ENCODE measurements around the gene USP17L22. TPM values are rescaled to one million over a fixed set of nuclear protein-coding genes. Genes with fewer than 3 reads are reported as not detected.

USP17L22 gene
- total RNA-seq, 2 experiments from 2014 or later = not detected

Other genes with a start within 250 kb of the USP17L22 start
- gene FAM90A26, start 97.2 kb upstream of the USP17L22 start, total RNA-seq = not detected
- gene USP17L10, start 57.0 kb upstream of the USP17L22 start, total RNA-seq = not detected
- not detected for gene USP17L11, start 52.2 kb upstream of the USP17L22 start, total RNA-seq
- not detected for gene USP17L12, start 47.5 kb upstream of the USP17L22 start, total RNA-seq
- not detected for gene USP17L13, start 42.7 kb upstream of the USP17L22 start, total RNA-seq
- gene USP17L15, start 33.2 kb upstream of the USP17L22 start, total RNA-seq = not detected
- gene USP17L17, start 23.7 kb upstream of the USP17L22 start, total RNA-seq = not detected
- not detected for gene USP17L18, start 19.0 kb upstream of the USP17L22 start, total RNA-seq
- not detected for gene USP17L19, start 14.2 kb upstream of the USP17L22 start, total RNA-seq
- not detected for gene USP17L20, start 9.5 kb upstream of the USP17L22 start, total RNA-seq
- not detected for gene USP17L21, start 4.7 kb upstream of the USP17L22 start, total RNA-seq
- not detected for gene USP17L24, start 57.5 kb downstream of the USP17L22 start, total RNA-seq
- not detected for gene USP17L25, start 62.3 kb downstream of the USP17L22 start, total RNA-seq
- gene USP17L26, start 67.0 kb downstream of the USP17L22 start, total RNA-seq = not detected
- not detected for gene USP17L5, start 71.8 kb downstream of the USP17L22 start, total RNA-seq
- gene USP17L27, start 76.5 kb downstream of the USP17L22 start, total RNA-seq = not detected
- gene USP17L28, start 81.3 kb downstream of the USP17L22 start, total RNA-seq = not detected
- not detected for gene USP17L29, start 86.0 kb downstream of the USP17L22 start, total RNA-seq
- not detected for gene USP17L30, start 95.5 kb downstream of the USP17L22 start, total RNA-seq
- not detected for gene DEFB131A, start 176.8 kb downstream of the USP17L22 start, total RNA-seq

Data from activated CD4-positive, alpha-beta T cell treated with anti-CD3 and anti-CD28 coated beads, Interleukin-2, amount 10 ng/mL, durations not matched to agents 7 days and 5 days (primary cell).